ENCODE data around the gene SEC14L1.

DNA sequence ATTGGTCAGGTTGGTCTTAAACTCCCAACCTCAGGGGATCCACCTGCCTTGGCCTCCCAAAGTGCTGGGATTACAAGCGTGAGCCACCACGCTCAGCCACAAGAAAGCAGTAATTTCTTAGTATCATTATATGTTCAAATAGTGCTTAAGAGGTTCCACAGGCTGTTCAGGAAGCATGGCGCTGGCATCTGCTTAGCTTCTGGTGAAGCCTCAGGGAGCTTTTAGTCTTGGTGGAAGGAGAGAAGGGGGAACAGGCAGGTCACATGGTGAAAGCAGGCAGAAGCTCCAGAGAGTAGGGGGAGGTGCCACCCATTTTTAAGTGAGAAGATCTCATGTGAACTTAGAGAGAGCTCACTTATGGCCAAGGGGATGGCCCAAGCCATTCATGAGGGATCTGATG, 3.7 kb upstream of the SEC14L1 start:
- TF ChIP-seq, protein P1, sequence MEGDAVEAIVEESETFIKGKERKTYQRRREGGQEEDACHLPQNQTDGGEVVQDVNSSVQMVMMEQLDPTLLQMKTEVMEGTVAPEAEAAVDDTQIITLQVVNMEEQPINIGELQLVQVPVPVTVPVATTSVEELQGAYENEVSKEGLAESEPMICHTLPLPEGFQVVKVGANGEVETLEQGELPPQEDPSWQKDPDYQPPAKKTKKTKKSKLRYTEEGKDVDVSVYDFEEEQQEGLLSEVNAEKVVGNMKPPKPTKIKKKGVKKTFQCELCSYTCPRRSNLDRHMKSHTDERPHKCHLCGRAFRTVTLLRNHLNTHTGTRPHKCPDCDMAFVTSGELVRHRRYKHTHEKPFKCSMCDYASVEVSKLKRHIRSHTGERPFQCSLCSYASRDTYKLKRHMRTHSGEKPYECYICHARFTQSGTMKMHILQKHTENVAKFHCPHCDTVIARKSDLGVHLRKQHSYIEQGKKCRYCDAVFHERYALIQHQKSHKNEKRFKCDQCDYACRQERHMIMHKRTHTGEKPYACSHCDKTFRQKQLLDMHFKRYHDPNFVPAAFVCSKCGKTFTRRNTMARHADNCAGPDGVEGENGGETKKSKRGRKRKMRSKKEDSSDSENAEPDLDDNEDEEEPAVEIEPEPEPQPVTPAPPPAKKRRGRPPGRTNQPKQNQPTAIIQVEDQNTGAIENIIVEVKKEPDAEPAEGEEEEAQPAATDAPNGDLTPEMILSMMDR (IDR thresholded peaks at IDR 0.05): no peak
- no peak for TF ChIP-seq EP300 (IDR thresholded peaks at IDR 0.05)
